Fibroblast of lung (primary cell): ENCODE results near the gene CLEC1B. TPM values are rescaled to one million over a fixed set of nuclear protein-coding genes. Genes with fewer than 3 reads are reported as not detected.
"Not testable (repeated sequence)": the region's sequence is repeated elsewhere in the genome, so short reads cannot be mapped to it uniquely, and the experiment has no call there.

ENCODE experiments used
- DNase-seq, 2 donors: peaks; one replicate each; pipeline versions ENCODE4 v3.0.0 to v3.0.0-alpha.2; 2010; ENCODE audit warnings: low read depth in 2 of 2
- H2AFZ ChIP-seq: 2 replicates; pipeline ENCODE4 v1.5.1; 2012; ENCODE audit warnings: low read length, control low read depth, inconsistent platforms
- H3K27ac ChIP-seq: 2 replicates; pipeline ENCODE4 v1.5.1; 2011; ENCODE audit warnings: low read length, control low read depth; ENCODE audit not compliant: insufficient read depth
- H3K27me3 ChIP-seq: 2 replicates; pipeline ENCODE4 v1.5.1; 2011; ENCODE audit warnings: mild to moderate bottlenecking, low read length; ENCODE audit not compliant: control insufficient read depth, insufficient read depth
- H3K36me3 ChIP-seq: 2 replicates; pipeline ENCODE4 v1.5.1; 2011; ENCODE audit warnings: low read length; ENCODE audit not compliant: control insufficient read depth, insufficient read depth
- H3K4me1 ChIP-seq: 2 replicates; pipeline ENCODE4 v1.5.1; 2011; ENCODE audit warnings: low read length; ENCODE audit not compliant: control insufficient read depth, insufficient read depth; ENCODE audit errors: extremely low read depth
- H3K4me2 ChIP-seq: 2 replicates; pipeline ENCODE4 v1.5.1; 2011; ENCODE audit warnings: low read length, control low read depth; ENCODE audit not compliant: insufficient read depth; ENCODE audit errors: extremely low read depth
- H3K4me3 ChIP-seq, 4 experiments: fragments of 200-600 bp in 1 of 4; sonication (generic) in 1 of 4; replicated peaks in 1 of 4; 2 replicates each; pipeline ENCODE4 v1.5.1; 2011 to 2016; ENCODE audit warnings: low read length in 4 of 4, low read depth in 3 of 4, mild to moderate bottlenecking in 3 of 4, control low read depth in 2 of 4, inconsistent platforms in 1 of 4, mixed read lengths in 1 of 4; ENCODE audit not compliant: insufficient read depth in 1 of 4; ENCODE audit errors: control extremely low read depth in 1 of 4
- H3K79me2 ChIP-seq: 2 replicates; pipeline ENCODE4 v1.5.1; 2012; ENCODE audit warnings: mild to moderate bottlenecking, low read length, inconsistent platforms; ENCODE audit not compliant: control insufficient read depth, insufficient read depth
- H3K9ac ChIP-seq: 2 replicates; pipeline ENCODE4 v1.5.1; 2011; ENCODE audit warnings: mild to moderate bottlenecking, low read length, control low read depth; ENCODE audit not compliant: insufficient read depth
- H3K9me3 ChIP-seq: 2 replicates; pipeline ENCODE4 v1.5.1; 2012; ENCODE audit warnings: low read depth, low read length; ENCODE audit not compliant: control insufficient read depth, insufficient read depth
- H4K20me1 ChIP-seq: 2 replicates; pipeline ENCODE4 v1.5.1; 2011; ENCODE audit warnings: low read length; ENCODE audit not compliant: control insufficient read depth, insufficient read depth; ENCODE audit errors: extremely low read depth
- EZH2 ChIP-seq: IDR thresholded peaks from 2 replicates; pipeline ENCODE4 v1.5.1; 2012; ENCODE audit warnings: low read length, control low read depth, mild to moderate bottlenecking; ENCODE audit errors: missing control alignments
- polyA plus RNA-seq, 2 donors: library from polyadenylated mRNA; depleted of rRNA in 1 of 2; stranded (reverse) in 1 of 2; unstranded in 1 of 2; fragments of >200 nt; gene quantifications; 2 replicates each; pipeline ENCODE4 v1.2.1, GENCODE V29; 2011 to 2012; ENCODE audit warnings: missing spikeins in 1 of 2
- total RNA-seq: library from RNA; depleted of rRNA; stranded (reverse); fragments of >200 nt; gene quantifications from 2 replicates; pipeline ENCODE4 v1.2.1, GENCODE V29; 2014
- TF ChIP-seq, protein P1 (sequence below), 2 donors: IDR thresholded peaks in 1 of 2; conservative IDR thresholded peaks in 1 of 2; 1 replicate in 1 of 2; 2 replicates in 1 of 2; pipeline ENCODE4 v1.5.1; 2011 to 2012; ENCODE audit warnings: low read length in 2 of 2, control low read depth in 1 of 2, inconsistent platforms in 1 of 2, low read depth in 1 of 2, mild to moderate bottlenecking in 1 of 2

CLEC1B gene
- total and polyA plus RNA-seq, 2 donors (not counting 1 experiment from before 2014, with no cell fraction given) = not detected

DNA sequence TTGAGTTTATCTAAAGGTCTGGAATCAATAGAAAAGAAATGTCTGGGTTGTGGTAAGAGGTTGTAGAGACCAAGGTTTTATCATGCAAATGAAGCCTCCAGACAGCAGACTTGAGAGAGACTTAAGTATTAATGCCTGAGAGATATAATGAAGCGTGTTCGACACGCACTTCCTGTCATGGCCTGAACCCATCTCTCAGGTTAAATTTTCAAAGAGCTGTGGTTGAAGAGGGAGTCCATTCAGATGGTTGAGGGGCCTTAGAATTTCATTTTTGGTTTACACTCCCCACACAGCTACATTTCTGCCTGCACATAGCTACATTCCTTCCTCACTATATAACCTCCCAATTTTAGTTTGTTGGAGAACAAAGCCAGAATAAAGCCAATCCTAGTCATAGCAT, 37.8 kb downstream of the CLEC1B start:
- H3K79me2 ChIP-seq = no peaks in the 10 kb centered on the region
- H3K9me3 ChIP-seq = no peaks in the 10 kb centered on the region
- H4K20me1 ChIP-seq = no peaks in the 10 kb centered on the region
- H3K36me3 ChIP-seq = no peaks in the 10 kb centered on the region
- DNase-seq = no peak
- no peaks in the 10 kb centered on the region for H3K27me3 ChIP-seq
- no peak overlapping the region for H2AFZ ChIP-seq
- H3K9ac ChIP-seq = no peak overlapping the region
- no peaks in the 10 kb centered on the region for H3K4me1 ChIP-seq
- TF ChIP-seq, protein P1, sequence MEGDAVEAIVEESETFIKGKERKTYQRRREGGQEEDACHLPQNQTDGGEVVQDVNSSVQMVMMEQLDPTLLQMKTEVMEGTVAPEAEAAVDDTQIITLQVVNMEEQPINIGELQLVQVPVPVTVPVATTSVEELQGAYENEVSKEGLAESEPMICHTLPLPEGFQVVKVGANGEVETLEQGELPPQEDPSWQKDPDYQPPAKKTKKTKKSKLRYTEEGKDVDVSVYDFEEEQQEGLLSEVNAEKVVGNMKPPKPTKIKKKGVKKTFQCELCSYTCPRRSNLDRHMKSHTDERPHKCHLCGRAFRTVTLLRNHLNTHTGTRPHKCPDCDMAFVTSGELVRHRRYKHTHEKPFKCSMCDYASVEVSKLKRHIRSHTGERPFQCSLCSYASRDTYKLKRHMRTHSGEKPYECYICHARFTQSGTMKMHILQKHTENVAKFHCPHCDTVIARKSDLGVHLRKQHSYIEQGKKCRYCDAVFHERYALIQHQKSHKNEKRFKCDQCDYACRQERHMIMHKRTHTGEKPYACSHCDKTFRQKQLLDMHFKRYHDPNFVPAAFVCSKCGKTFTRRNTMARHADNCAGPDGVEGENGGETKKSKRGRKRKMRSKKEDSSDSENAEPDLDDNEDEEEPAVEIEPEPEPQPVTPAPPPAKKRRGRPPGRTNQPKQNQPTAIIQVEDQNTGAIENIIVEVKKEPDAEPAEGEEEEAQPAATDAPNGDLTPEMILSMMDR (conservative IDR thresholded peaks at IDR 0.05 in 1 of 2, IDR thresholded peaks at IDR 0.05 in 1 of 2; ENCODE audit: low read depth in 1 of 2, low read length in 2 of 2) = no peak
- TF ChIP-seq EZH2 = no peak
- no peak overlapping the region for H3K27ac ChIP-seq
- H3K4me2 ChIP-seq = no peak overlapping the region
- no peak overlapping the region for H3K4me3 ChIP-seq

DNA sequence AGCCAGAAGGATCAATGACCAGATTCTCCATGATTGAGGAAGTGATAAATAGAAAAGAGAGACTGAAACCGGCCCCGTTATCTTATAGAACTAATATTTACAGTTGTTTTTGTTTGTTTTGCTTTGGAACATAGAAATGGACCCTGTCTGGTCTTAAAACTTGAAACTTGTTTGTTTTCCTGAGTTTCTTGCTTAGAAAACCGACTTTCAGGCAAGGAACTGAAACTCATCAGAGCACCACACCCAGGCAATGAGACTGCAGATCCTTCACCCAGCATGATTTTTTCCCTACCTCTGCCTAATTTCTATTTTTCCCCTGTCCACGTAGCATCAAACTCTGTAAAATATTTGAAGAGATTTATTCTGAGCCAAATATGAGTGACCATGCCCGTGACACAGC, 38.3 kb downstream of the CLEC1B start:
- H3K79me2 ChIP-seq = no peaks in the 10 kb centered on the region
- no peaks in the 10 kb centered on the region for H3K36me3 ChIP-seq
- no peak overlapping the region for H2AFZ ChIP-seq
- H3K4me1 ChIP-seq = no peaks in the 10 kb centered on the region
- DNase-seq = no peak
- no peak overlapping the region for H3K9ac ChIP-seq
- no peak overlapping the region for H3K4me2 ChIP-seq
- H3K27me3 ChIP-seq = no peaks in the 10 kb centered on the region
- TF ChIP-seq EZH2 = no peak
- TF ChIP-seq, protein P1 (conservative IDR thresholded peaks at IDR 0.05 in 1 of 2, IDR thresholded peaks at IDR 0.05 in 1 of 2; ENCODE audit: low read depth in 1 of 2, low read length in 2 of 2) = no peak
- no peaks in the 10 kb centered on the region for H4K20me1 ChIP-seq
- no peaks in the 10 kb centered on the region for H3K9me3 ChIP-seq
- H3K27ac ChIP-seq = no peak overlapping the region
- H3K4me3 ChIP-seq = no peak overlapping the region

DNA sequence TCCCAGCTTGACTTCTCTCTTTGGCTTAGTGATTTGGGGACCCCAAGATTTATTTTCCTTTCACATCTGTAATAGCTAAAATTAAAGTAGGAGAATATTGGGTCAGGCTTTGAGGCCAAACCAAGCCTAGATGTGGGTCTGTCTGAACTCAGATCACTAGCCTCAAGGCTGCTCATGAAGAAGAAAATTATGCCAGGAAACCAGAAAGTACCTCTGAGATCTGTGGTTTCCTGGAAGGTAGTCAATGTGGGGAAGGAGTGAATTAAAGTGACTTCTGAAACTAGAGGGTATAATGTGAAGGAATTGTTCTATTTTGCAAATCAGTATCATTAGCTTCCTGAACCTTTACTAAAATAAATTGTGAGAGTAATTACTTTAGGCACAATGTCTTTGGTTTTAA, 41.1 kb downstream of the CLEC1B start:
- Histone ChIP-seq H3K27me3 (no peaks in the 10 kb centered on the region), H3K9ac (no peak overlapping the region), H3K79me2 (no peaks in the 10 kb centered on the region), H3K27ac (no peak overlapping the region), H3K36me3 (no peaks in the 10 kb centered on the region), H3K4me3 (no peak overlapping the region), H2AFZ (no peak overlapping the region), H3K9me3 (no peaks in the 10 kb centered on the region), H3K4me1 (no peaks in the 10 kb centered on the region), H4K20me1 (no peaks in the 10 kb centered on the region), H3K4me2 (no peak overlapping the region)
- no peak for DNase-seq
- TF ChIP-seq EZH2 = no peak
- TF ChIP-seq, protein P1 (conservative IDR thresholded peaks at IDR 0.05 in 1 of 2, IDR thresholded peaks at IDR 0.05 in 1 of 2; ENCODE audit: low read depth in 1 of 2, low read length in 2 of 2) = no peak

DNA sequence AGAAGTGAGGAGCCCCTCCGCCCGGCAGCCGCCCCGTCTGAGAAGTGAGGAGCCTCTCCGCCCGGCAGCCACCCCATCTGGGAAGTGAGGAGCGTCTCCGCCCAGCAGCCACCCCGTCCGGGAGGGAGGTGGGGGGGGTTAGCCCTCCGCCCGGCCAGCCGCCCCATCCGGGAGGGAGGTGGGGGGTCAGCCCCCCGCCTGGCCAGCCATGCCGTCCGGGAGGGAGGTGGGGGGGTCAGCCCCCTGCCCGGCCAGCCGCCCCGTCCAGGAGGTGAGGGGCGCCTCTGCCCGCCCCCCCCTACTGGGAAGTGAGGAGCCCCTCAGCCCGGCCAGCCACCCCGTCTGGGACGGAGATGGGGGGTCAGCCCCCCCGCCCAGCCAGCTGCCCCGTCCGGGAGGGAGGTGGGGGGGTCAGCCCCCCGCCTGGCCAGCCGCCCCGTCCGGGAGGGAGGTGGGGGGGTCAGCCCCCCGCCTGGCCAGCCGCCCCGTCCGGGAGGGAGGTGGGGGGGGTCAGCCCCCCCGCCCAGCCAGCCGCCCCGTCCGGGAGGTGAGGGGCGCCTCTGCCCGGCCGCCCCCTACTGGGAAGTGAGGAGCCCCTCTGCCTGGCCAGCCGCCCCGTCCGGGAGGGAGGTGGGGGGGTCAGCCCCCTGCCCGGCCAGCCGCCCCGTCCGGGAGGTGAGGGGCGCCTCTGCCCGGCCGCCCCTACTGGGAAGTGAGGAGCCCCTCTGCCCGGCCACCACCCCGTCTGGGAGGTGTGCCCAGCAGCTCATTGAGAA, 45.8 kb downstream of the CLEC1B start:
- not testable (repeated sequence) for H2AFZ ChIP-seq, H3K27ac ChIP-seq, H3K27me3 ChIP-seq, H3K4me2 ChIP-seq, H3K9me3 ChIP-seq, H4K20me1 ChIP-seq, H3K79me2 ChIP-seq, H3K4me3 ChIP-seq, H3K36me3 ChIP-seq, DNase-seq, H3K4me1 ChIP-seq, H3K9ac ChIP-seq
